ENCODE results near the gene CABLES2. TPM values are rescaled to one million over a fixed set of nuclear protein-coding genes. Genes with fewer than 3 reads are reported as not detected.
A peak's percentile ranks its signal among the peaks of the same experiment; 100 is the strongest.

Gene CABLES2
- total RNA-seq, 1 experiment from 2014 or later: 8.9 TPM

DNA sequence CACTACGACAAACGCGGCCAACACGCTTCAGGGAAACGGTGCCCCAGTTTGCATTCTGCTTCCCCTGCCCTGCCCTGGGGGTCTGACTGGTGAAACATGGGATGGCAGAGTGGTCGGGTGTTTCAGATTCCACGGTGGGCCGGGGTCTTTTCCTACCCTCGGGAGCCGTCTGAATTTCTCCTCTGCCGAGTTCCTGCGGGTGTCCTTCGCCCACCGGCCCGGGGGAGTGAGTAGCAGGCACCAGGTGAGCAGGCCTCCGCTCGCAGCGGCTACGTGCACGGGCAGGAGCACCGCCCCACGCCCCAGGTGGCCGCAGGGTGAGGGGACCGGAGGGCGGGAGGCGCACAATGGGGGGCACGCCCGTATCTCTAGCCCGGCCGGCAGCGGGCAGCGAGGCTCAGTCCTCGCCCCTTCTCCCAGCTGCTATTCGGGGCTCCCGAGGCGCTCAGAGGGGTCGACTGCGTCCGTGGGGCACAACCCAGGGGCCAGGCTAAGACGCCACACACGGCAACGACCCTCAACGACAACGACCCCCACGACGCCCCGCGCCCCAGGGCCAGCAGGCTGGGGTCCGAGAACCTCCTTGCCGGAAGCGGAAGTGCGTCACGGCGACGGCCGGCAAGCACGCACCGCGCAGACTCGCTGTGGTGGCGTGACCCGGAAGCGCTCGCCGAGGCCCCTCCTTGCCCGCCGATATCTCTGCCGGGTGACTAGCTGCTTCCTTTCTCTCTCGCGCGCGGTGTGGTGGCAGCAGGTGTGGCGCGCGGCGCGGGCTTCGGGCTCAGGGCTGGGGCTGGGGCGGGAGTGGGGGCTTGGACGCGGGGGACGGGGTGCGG, 20.5 kb downstream of the CABLES2 start, which contains the start of gene RPS21:
RPS21 (plus strand) TSS at position 721 of the 836 bp plus-strand sequence. CDS start 236 bp downstream, outside the sequence.
- peaks cover 62% of the 10 kb centered on the region for H3K79me2 ChIP-seq (ENCODE audit: insufficient read depth, low read length)
- peak; percentile 79 for DNase-seq (ENCODE audit: low read depth, low spot score)
- TF ChIP-seq, protein P1, sequence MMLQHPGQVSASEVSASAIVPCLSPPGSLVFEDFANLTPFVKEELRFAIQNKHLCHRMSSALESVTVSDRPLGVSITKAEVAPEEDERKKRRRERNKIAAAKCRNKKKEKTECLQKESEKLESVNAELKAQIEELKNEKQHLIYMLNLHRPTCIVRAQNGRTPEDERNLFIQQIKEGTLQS (IDR thresholded peaks at IDR 0.05): no peak
- TF ChIP-seq CBX3 (IDR thresholded peaks at IDR 0.05; ENCODE audit: low read depth): no peak
- peak; percentile 94 for TF ChIP-seq POLR2AphosphoS5 (IDR thresholded peaks at IDR 0.05; ENCODE audit: low read depth, low read length)
- no peak for TF ChIP-seq EZH2phosphoT487 (IDR thresholded peaks at IDR 0.05; ENCODE audit: borderline replicate concordance)
- no peak; the same call in 1 of the 2 replicates for TF ChIP-seq ELF1 (IDR thresholded peaks at IDR 0.05; ENCODE audit: borderline replicate concordance, low read depth)
- peak; percentile 62; the same call in 1 of the 2 replicates for TF ChIP-seq ZFX (IDR thresholded peaks at IDR 0.05)
- no peak for TF ChIP-seq EZH2 (IDR thresholded peaks at IDR 0.05)
- TF ChIP-seq SIN3A (IDR thresholded peaks at IDR 0.05; ENCODE audit: low read depth): no peak; the same call in 1 of the 2 replicates
- TF ChIP-seq JUND (IDR thresholded peaks at IDR 0.05): no peak
- TF ChIP-seq, protein P2, sequence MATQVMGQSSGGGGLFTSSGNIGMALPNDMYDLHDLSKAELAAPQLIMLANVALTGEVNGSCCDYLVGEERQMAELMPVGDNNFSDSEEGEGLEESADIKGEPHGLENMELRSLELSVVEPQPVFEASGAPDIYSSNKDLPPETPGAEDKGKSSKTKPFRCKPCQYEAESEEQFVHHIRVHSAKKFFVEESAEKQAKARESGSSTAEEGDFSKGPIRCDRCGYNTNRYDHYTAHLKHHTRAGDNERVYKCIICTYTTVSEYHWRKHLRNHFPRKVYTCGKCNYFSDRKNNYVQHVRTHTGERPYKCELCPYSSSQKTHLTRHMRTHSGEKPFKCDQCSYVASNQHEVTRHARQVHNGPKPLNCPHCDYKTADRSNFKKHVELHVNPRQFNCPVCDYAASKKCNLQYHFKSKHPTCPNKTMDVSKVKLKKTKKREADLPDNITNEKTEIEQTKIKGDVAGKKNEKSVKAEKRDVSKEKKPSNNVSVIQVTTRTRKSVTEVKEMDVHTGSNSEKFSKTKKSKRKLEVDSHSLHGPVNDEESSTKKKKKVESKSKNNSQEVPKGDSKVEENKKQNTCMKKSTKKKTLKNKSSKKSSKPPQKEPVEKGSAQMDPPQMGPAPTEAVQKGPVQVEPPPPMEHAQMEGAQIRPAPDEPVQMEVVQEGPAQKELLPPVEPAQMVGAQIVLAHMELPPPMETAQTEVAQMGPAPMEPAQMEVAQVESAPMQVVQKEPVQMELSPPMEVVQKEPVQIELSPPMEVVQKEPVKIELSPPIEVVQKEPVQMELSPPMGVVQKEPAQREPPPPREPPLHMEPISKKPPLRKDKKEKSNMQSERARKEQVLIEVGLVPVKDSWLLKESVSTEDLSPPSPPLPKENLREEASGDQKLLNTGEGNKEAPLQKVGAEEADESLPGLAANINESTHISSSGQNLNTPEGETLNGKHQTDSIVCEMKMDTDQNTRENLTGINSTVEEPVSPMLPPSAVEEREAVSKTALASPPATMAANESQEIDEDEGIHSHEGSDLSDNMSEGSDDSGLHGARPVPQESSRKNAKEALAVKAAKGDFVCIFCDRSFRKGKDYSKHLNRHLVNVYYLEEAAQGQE (IDR thresholded peaks at IDR 0.05; ENCODE audit: low read depth): no peak
- no peak for TF ChIP-seq TCF7L2 (IDR thresholded peaks at IDR 0.05; ENCODE audit: borderline replicate concordance, extremely low read depth, insufficient read depth, insufficient read length)
- TF ChIP-seq CEBPB (IDR thresholded peaks at IDR 0.05; ENCODE audit: low read depth): no peak
- TF ChIP-seq SP1 (IDR thresholded peaks at IDR 0.05; ENCODE audit: low read depth): peak; percentile 53
- no peak for TF ChIP-seq SRF (IDR thresholded peaks at IDR 0.05; ENCODE audit: low read depth)
- TF ChIP-seq, protein P3, sequence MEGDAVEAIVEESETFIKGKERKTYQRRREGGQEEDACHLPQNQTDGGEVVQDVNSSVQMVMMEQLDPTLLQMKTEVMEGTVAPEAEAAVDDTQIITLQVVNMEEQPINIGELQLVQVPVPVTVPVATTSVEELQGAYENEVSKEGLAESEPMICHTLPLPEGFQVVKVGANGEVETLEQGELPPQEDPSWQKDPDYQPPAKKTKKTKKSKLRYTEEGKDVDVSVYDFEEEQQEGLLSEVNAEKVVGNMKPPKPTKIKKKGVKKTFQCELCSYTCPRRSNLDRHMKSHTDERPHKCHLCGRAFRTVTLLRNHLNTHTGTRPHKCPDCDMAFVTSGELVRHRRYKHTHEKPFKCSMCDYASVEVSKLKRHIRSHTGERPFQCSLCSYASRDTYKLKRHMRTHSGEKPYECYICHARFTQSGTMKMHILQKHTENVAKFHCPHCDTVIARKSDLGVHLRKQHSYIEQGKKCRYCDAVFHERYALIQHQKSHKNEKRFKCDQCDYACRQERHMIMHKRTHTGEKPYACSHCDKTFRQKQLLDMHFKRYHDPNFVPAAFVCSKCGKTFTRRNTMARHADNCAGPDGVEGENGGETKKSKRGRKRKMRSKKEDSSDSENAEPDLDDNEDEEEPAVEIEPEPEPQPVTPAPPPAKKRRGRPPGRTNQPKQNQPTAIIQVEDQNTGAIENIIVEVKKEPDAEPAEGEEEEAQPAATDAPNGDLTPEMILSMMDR (IDR thresholded peaks at IDR 0.05 in 2 of 3, conservative IDR thresholded peaks at IDR 0.05 in 1 of 3; ENCODE audit: borderline replicate concordance in 1 of 3, insufficient read depth in 1 of 3, low read depth in 2 of 3, low read length in 2 of 3): no peak
- no peak for TF ChIP-seq FOSL1 (IDR thresholded peaks at IDR 0.05; ENCODE audit: low read depth)
- TF ChIP-seq RAD21 (IDR thresholded peaks at IDR 0.05; ENCODE audit: low read depth): no peak
- TF ChIP-seq, protein P4, sequence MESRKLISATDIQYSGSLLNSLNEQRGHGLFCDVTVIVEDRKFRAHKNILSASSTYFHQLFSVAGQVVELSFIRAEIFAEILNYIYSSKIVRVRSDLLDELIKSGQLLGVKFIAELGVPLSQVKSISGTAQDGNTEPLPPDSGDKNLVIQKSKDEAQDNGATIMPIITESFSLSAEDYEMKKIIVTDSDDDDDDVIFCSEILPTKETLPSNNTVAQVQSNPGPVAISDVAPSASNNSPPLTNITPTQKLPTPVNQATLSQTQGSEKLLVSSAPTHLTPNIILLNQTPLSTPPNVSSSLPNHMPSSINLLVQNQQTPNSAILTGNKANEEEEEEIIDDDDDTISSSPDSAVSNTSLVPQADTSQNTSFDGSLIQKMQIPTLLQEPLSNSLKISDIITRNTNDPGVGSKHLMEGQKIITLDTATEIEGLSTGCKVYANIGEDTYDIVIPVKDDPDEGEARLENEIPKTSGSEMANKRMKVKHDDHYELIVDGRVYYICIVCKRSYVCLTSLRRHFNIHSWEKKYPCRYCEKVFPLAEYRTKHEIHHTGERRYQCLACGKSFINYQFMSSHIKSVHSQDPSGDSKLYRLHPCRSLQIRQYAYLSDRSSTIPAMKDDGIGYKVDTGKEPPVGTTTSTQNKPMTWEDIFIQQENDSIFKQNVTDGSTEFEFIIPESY (IDR thresholded peaks at IDR 0.05; ENCODE audit: extremely low read depth, insufficient replicate concordance, low read length): no peak

More for the DNA sequence above, 20.5 kb downstream of the CABLES2 start, which contains the start of gene RPS21:
- peaks cover 8 to 37% of the 10 kb centered on the region in 2 experiments; a peak in 3 of 4 replicates for H3K4me1 ChIP-seq (ENCODE audit: control insufficient read depth in 1 of 2, insufficient read depth in 2 of 2, low read length in 2 of 2)
- peak within 1 kb of the TSS; percentile 98 to 100 for H3K4me3 ChIP-seq (replicated peaks in 1 of 2; ENCODE audit: low read depth in 1 of 2, low read length in 2 of 2)
- no peaks in the 10 kb centered on the region for H3K27me3 ChIP-seq (ENCODE audit: insufficient read depth, low read length)
- H3K4me2 ChIP-seq (ENCODE audit: low read length): peak within 1 kb of the TSS; percentile 88
- intact Hi-C loops (cut with micrococcal nuclease): loop anchor here (1.0 kb wide), 1 partner anchor 84 kb away; the partner anchor contains the start of gene ADRM1
- RAD21 ChIA-PET (ENCODE audit: low non-redundant PET in 1 of 2, low total read pairs in 2 of 2, uncharacterized antibody in 2 of 2, unreplicated experiment in 2 of 2): interaction anchor here in 1 of 2 experiments (0.6 to 0.7 kb wide), 2 partner anchors 37 to 84 kb away, joined by 4 to 8 read pairs; partner anchors contain the start of gene ADRM1
- H3K9me2 ChIP-seq (ENCODE audit: insufficient read depth): no peaks in the 10 kb centered on the region
- ATAC-seq: peak; percentile 74
- H3K27ac ChIP-seq (ENCODE audit: low read depth, low read length): peak within 1 kb of the TSS; percentile 95
- H4K20me1 ChIP-seq (ENCODE audit: insufficient read depth): peaks cover 9% of the 10 kb centered on the region; the same call in 1 of the 2 replicates
- H3K36me3 ChIP-seq (ENCODE audit: control insufficient read depth in 1 of 2, insufficient read depth in 2 of 2, low read length in 2 of 2): peaks cover 8 to 27% of the 10 kb centered on the region in 2 experiments
- peak within 1 kb of the TSS; percentile 99 for H3K9ac ChIP-seq (ENCODE audit: low read length)
- no peak within 1 kb of the TSS for H2AFZ ChIP-seq (ENCODE audit: low read depth, low read length, poor library complexity, severe bottlenecking)
- no peaks in the 10 kb centered on the region for H3K9me3 ChIP-seq (ENCODE audit: control insufficient read depth in 1 of 2, insufficient read depth in 1 of 2, low read depth in 1 of 2, low read length in 2 of 2)
- BruUV-seq (replicated peaks): TSS peak; percentile 78
- CTCF ChIA-PET: interaction anchor here (0.9 to 1.4 kb wide), 3 partner anchors 24 to 86 kb away, joined by 3 read pairs; no protein-coding TSS in a partner anchor
- POLR2A ChIA-PET: interaction anchor here (0.6 to 1.5 kb wide), 10 partner anchors 10 to 443 kb away, joined by 3 to 12 read pairs (median 5); partner anchors contain the start of genes ADRM1 and MRGBP
